HG03439 (cell line): ENCODE data around the gene CTBS.
"Not testable (repeated sequence)": the region's sequence is repeated elsewhere in the genome, so short reads cannot be mapped to it uniquely, and the experiment has no call there.

ENCODE experiments used
- ATAC-seq: cut with Tn5 transposase; IDR thresholded peaks from one replicate; pipeline ENCODE4 v1.9.1; 2021; ENCODE audit warnings: mild to moderate bottlenecking, moderate library complexity; ENCODE audit not compliant: unreplicated experiment

Gene CTBS

GRCh38 chr1:84585803-84586202 lies 11.6 kb upstream of the CTBS start:
- no peak for ATAC-seq

GRCh38 chr1:84584126-84584525 lies 9.9 kb upstream of the CTBS start:
- no peak for ATAC-seq

DNA sequence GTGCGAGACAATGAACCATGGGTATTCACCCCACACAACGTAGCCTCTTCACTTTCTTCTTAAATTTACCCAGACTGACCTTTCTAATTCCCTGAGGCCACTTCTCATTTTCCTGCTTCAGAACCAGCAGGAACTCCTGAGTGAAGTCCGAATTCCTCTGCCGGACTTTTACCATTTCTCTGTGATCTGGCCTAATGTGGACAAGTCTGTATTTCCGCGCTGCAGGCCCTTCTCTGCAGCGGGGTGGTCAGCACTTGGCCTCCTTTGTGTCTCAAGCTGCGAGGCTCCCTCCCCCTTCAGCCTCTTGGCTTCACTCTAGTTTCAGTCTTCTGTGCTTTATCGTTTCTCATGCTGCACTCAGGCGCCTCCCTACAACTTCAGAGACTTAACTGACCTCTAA lies 9.4 kb upstream of the CTBS start:
- no peak for ATAC-seq

GRCh38 chr1:84582802-84583587 lies 8.8 kb upstream of the CTBS start:
- ATAC-seq, result no peak

DNA sequence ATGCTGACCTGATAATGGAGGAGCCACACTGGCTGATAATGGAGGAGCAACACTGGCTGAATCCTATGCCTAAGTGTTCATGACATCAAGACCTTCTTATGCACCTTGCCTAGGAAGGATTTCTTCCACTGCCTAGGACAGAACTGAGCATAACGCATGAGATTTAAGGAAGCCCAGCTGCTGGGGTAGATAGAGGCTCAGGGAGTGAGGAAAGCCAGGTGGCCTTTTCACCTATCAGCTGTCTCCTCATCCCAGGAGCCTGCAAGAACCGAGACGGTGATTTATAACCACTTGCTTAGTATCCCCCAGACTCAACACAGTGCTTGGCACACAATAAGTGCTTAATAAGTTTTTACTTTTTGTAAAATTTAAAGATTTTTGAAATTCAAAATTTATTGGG lies 7.4 kb upstream of the CTBS start:
- no peak for ATAC-seq

GRCh38 chr1:84574936-84575335 lies 696 bp upstream of the CTBS start:
- no peak for ATAC-seq

DNA sequence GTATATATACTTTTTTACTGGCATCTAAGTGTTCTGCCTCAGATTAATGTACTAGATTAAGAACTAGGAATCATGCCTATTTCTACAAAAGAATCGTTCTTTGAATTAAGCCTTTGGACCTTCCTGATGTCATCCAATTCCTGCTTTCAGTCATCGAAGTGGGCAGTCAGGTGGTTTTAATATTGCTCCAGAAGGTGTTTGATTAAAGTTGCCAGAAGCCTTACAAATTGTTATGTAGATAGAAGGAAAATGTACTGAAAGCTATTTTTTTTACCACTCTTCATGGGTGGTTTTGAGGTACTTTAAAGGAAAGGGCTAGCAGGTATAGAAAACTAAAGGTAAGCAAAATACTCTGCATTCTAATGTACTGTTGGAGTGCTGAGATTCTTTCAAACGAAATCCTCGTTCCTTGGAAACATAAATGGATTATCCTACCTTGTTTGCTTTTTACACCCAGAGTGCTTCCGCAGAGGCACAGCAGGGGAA lies 716 bp downstream of the CTBS start:
- no peak for ATAC-seq

- no peak for ATAC-seq
Measured at GRCh38 chr1:84571150-84571535, 3.1 kb downstream of the CTBS start.

DNA sequence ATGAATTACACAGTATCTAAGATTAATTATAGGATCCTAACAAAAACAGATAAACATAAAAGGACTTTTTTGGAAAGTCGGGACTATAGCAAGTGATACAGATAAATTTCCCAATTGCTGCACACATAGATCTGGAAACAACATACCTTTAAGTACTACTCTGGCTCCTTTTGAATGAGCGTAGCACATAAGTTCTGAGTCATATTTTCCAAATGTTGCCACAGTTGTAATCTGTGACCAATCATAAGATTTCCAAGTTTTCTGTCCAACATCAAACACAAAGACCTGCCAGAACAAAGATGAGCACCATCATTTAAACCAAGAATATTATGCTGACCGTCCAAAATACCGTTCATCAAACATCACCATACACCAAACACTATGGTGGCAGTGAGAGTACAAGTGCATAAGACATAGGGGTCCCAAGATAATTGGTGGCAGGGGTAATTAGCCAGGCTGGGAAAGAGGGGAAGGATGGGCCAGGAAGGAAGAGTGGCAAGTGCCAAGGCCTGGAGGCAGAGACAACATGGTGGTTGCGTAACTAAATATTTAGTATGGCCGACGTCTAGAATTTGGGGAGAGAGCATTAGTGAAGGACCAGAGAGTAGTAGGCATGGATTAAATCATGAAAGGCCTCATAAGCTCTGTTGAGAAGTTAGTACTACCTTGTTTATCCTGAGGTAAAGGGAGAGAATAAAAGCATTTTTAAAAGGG lies 3.6 kb downstream of the CTBS start:
- ATAC-seq, result no peak

DNA sequence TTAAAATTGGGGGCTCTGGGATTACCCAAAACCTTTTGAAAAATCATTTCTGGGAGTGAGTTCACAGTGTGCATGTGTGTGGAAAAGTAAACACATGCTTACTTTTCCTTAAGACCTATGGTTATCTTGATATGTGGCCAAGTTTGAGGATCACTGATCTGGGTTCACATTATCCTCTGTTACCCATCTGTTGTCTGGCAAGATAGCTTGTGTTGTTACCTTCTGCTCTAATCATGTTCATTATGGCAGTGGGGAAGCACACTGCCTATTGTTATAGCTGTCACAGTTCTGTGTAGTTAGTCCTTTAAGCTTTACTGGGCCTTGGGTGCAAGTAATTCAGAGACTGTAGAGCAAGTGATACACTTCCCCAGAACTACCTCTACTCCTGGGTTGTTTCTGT lies 5.0 kb downstream of the CTBS start:
- ATAC-seq, result no peak

- no peak for ATAC-seq
Measured at GRCh38 chr1:84550826-84551225, 23.4 kb downstream of the CTBS start.

DNA sequence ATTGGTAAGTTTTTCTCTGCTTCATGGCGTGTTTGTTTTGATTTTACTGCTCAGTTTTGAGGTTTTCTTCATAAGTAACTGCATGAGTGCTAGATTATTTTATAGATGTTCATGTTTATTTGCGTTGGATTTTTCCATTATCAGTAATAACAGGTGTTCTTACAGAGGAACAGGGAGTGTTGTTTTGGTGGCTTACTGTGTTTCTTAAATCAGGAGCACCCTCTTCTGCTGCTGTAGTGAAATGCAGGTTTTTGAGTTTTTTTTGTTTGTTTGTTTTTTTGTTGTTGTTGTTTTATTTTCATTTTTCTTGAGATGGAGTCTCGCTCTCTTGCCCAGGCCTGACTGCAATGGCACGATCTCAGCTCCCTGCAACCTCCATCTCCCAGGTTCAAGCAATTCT lies 32.6 kb downstream of the CTBS start:
- no peak for ATAC-seq

- ATAC-seq, result no peak
Measured at GRCh38 chr1:84540759-84541158, 33.5 kb downstream of the CTBS start.

DNA sequence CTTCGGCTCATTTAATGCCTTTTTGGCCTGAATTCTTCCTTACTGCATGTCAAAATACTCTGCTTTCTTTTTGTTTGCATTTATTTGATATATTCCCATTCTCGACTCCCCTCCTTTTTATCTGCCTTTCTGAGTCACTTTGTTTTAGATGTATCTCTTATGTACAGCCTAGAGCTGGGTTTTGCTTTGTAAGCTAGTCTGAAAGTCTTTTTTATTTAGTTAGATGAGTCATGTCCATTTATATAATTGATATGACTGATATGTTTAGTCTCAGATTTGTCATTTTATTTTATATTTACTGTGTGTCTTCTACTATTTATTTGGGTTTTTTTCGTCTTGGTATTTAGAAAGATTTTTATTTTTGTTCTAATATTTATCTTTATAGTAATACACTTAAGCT lies 34.3 kb downstream of the CTBS start:
- no peak for ATAC-seq

DNA sequence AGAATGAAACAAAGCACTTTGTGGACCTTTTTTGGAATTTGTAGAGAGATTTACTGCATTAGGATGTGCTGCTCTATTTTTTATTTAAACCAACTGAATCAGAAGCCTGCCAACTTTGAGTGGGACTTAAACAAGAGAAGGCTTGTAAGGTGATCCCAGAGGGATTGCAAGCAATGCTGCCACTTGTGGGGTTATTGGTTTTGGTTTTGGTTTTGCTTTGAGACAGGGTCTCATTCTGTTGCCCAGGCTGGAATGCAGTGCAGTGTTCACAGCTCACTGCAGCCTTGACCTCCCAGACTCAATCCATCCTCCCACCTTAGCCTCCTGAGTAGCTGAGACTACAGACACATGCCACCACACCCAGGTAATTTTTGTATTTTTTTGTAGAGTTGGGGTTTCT lies 35.6 kb downstream of the CTBS start:
- no peak for ATAC-seq

- no peak for ATAC-seq
Measured at GRCh38 chr1:84525779-84526178, 48.5 kb downstream of the CTBS start.

GRCh38 chr1:84524590-84524989 lies 49.6 kb downstream of the CTBS start:
- no peak for ATAC-seq

GRCh38 chr1:84510668-84511067 lies 63.6 kb downstream of the CTBS start:
- ATAC-seq, result no peak

GRCh38 chr1:84510165-84510564 lies 64.1 kb downstream of the CTBS start:
- no peak for ATAC-seq

GRCh38 chr1:84509029-84509428 lies 65.2 kb downstream of the CTBS start:
- no peak for ATAC-seq

DNA sequence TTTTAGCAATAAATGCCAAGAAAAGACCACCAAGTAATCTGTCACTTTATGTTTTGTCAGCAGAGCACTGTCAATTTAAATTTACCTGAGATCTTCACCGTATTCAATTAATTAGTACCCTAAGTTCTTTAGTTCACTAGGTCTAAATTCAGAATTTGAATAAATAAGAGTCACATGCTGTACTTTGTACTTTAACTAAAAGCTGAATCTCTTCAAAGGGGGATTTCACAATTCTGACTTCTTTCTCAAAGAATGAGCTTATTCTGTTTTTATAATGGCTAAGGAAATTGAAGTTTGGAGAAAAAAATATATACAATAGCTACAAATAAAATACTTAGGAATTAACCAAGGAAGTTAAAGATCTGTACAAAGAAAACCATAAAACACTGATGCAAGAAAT lies 65.7 kb downstream of the CTBS start:
- no peak for ATAC-seq

GRCh38 chr1:84507887-84508286 lies 66.4 kb downstream of the CTBS start:
- not testable (repeated sequence) for ATAC-seq
